ENCODE measurements around the gene SP140. TPM values are rescaled to one million over a fixed set of nuclear protein-coding genes. Genes with fewer than 3 reads are reported as not detected.

The SP140 gene
- total and polyA plus RNA-seq, 9 of the 15 experiments (the other 6 are each of a cell fraction or from before 2014, with no cell fraction given), result 0.04 to 1.1 (median 0.57) TPM; not detected in 1

DNA sequence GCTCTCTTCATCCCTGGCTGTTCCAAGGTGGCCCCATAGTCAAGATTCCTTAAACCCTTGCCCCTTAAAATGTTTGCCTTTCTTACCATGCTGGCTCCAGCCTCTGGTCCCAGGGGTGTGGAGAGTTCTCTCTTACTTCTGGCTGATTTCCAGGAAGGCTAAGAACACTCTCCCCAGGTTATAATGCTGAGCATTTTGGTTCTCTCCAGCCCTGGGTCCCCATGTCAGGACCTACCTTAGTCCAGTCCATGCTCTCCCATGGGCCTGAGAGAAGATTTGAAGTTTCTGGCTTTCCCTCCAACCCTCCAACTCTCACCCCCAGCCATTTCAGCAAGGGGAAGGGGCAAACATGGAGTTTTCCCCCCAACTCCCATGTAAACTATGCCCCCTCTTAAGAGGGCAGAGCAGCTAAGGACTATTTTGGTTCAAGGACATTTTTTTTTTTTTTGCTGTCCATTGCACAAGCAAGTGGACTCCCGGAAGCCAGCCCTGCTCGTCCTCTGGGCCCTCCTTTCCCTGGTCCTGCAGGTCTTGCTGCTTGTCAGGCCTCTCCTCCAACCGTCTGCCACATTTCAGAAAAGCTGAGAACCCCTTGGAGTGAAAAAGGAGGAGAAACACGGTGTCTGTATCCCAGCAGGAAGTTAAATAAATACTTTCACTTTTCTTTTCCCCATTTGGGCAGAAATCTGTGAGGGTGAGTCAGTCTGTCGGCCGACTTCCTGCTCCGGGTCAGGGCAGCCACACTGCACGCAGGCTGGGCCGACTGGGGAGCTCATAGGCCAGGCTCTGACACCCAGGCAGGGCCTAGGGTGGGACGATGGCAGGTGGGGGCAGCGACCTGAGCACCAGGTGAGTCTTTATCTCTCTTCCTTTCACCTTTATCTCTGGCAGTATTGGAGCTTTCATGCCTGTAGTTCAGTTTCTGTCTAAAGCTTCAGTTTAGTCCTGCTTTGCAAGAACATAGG, 101.2 kb downstream of the SP140 start, which contains the start of gene SP140L:
SP140L (plus strand) TSS at position 741 of the 965 bp plus-strand sequence; CDS start at position 818, 77 bp downstream.
- CTCF ChIA-PET (ENCODE audit: low intra/inter-chr PET ratio), result no interaction called here
- FAIRE-seq, result peak; percentile 89
- TF ChIP-seq POLR2AphosphoS5 (IDR thresholded peaks at IDR 0.05; ENCODE audit: control insufficient read depth, insufficient read depth, low read depth, low read length) (no peak), ATF7 (IDR thresholded peaks at IDR 0.05) (peak; percentile 32), ZNF217 (CRISPR knock-in tag; IDR thresholded peaks at IDR 0.05) (no peak), ZBTB9 (CRISPR knock-in tag; IDR thresholded peaks at IDR 0.05) (no peak), ZNF586 (CRISPR knock-in tag; conservative IDR thresholded peaks at IDR 0.05) (no peak), ZNF175 (CRISPR knock-in tag; IDR thresholded peaks at IDR 0.05; ENCODE audit: low read depth) (peak; percentile 79), ZNF592 (IDR thresholded peaks at IDR 0.05) (peak; percentile 68; the same call in 1 of the 2 replicates)

More for the DNA sequence above, 101.2 kb downstream of the SP140 start, which contains the start of gene SP140L:
- Histone ChIP-seq H3K27ac (ENCODE audit: extremely low read depth, low read depth, low read length) (peak within 1 kb of the TSS; percentile 69), H2AFZ (ENCODE audit: low read depth, low read length) (peak within 1 kb of the TSS; percentile 96), H3K4me2 (ENCODE audit: insufficient read depth, low read length) (peak within 1 kb of the TSS; percentile 83), H3K9ac (ENCODE audit: insufficient read depth in 1 of 2, low read depth in 2 of 2, low read length in 2 of 2) (peak within 1 kb of the TSS; percentile 67 to 80), H3K27me3 (ENCODE audit: control insufficient read depth in 2 of 2, insufficient read depth in 2 of 2, low read length in 2 of 2) (no peaks in the 10 kb centered on the region), H3K9me3 (replicated peaks; ENCODE audit: control insufficient read depth, insufficient read depth, low read depth, low read length) (peaks cover 5% of the 10 kb centered on the region), H3K9me1 (ENCODE audit: control insufficient read depth, insufficient read depth, low read length) (no peaks in the 10 kb centered on the region), H3K36me3 (ENCODE audit: control insufficient read depth, insufficient read depth, low read length) (no peaks in the 10 kb centered on the region), H3K79me2 (ENCODE audit: control insufficient read depth, insufficient read depth, low read length) (peaks cover 7% of the 10 kb centered on the region; the same call in 2 of the 3 replicates), H4K20me1 (replicated peaks; ENCODE audit: control insufficient read depth, insufficient read depth, low read length) (no peaks in the 10 kb centered on the region), H3K4me1 (replicated peaks in 1 of 2; ENCODE audit: control insufficient read depth in 2 of 2, insufficient read depth in 2 of 2, low read length in 2 of 2) (peaks cover 12 to 16% of the 10 kb centered on the region in 2 experiments; a peak in 4 of 5 replicates), H3K4me3 (peak within 1 kb of the TSS; percentile 34)
- in situ Hi-C loops (cut with MboI), result no loop called here
- DNase-seq (ENCODE audit: extremely low read depth in 1 of 4, low spot score in 3 of 4) (peak; percentile 18 to 68 (median 37)), ATAC-seq (peak; percentile 86)
- intact Hi-C loops (cut with micrococcal nuclease), result loop anchor here (10.0 kb wide), 1 partner anchor 288 kb away; no protein-coding TSS in a partner anchor
- BruUV-seq (replicated peaks), result no TSS peak
- POLR2A ChIA-PET, result interaction anchor here (1.0 to 1.7 kb wide), 3 partner anchors 9 to 77 kb away, joined by 3 to 8 read pairs (median 4); no protein-coding TSS in a partner anchor
- WGBS (ENCODE audit: insufficient coverage, low coverage, missing lambda C conversion rate), result 3% methylated on average over 11 of the region's 11 CpGs
